IMR-90 (cell line): ENCODE results near the gene TMEM92. TPM values are rescaled to one million over a fixed set of nuclear protein-coding genes. Genes with fewer than 3 reads are reported as not detected.

Source experiments
- ATAC-seq: fragments of 200-7000 bp; cut with Tn5 transposase; 2 replicates; pipeline ENCODE4 v1.9.1; 2020; ENCODE audit warnings: low read depth, mild to moderate bottlenecking, moderate library complexity
- BruUV-seq: library from RNA; stranded (reverse); fragments of 400-500 nt; replicated peaks from 2 replicates; lab custom pipeline; 2021; lab: Mats Ljungman, UMichigan
- CTCF ChIA-PET: fragments of 300-600 bp; formaldehyde crosslinking; extraction: SDS; loops from one replicate; lab custom pipeline; 2021; ENCODE audit warnings: antibody characterized with exemption; lab: Yijun Ruan, JAX
- POLR2A ChIA-PET: fragments of 300-600 bp; sonication (Branson Sonifier 250); formaldehyde crosslinking; loops from one replicate; lab custom pipeline; 2022; ENCODE audit warnings: antibody characterized with exemption; ENCODE audit not compliant: unreplicated experiment; lab: Charles Lee
- DNase-seq: peaks from one replicate; pipeline ENCODE4 v3.0.0; 2013
- H2AFZ ChIP-seq: replicated peaks from 2 replicates; pipeline ENCODE3; 2013; ENCODE audit warnings: low read length, mild to moderate bottlenecking; ENCODE audit not compliant: poor library complexity
- H2AK5ac ChIP-seq: 2 replicates; pipeline ENCODE4 v1.6.1; 2013; ENCODE audit warnings: low read depth, low read length, inconsistent platforms
- H2AK9ac ChIP-seq: replicated peaks from 2 replicates; pipeline ENCODE3; 2013; ENCODE audit warnings: mild to moderate bottlenecking, low read depth, low read length, moderate library complexity; ENCODE audit not compliant: poor library complexity
- H2BK120ac ChIP-seq: 2 replicates; pipeline ENCODE4 v1.6.1; 2013; ENCODE audit warnings: low read depth, low read length, inconsistent platforms
- H2BK15ac ChIP-seq: 3 replicates; pipeline ENCODE4 v1.6.1; 2013; ENCODE audit warnings: low read depth, low read length, inconsistent platforms
- H2BK20ac ChIP-seq: 2 replicates; pipeline ENCODE4 v1.6.1; 2013; ENCODE audit warnings: low read depth, mild to moderate bottlenecking, inconsistent platforms, low read length, moderate library complexity
- H2BK5ac ChIP-seq: 2 replicates; pipeline ENCODE4 v1.6.1; 2013; ENCODE audit warnings: mild to moderate bottlenecking, low read depth, low read length, inconsistent platforms; ENCODE audit not compliant: poor library complexity, severe bottlenecking
- H3K14ac ChIP-seq: replicated peaks from 2 replicates; pipeline ENCODE4 v1.6.1; 2013; ENCODE audit warnings: low read depth, low read length, inconsistent platforms
- H3K18ac ChIP-seq: 2 replicates; pipeline ENCODE4 v1.6.1; 2013; ENCODE audit warnings: low read depth, low read length, control low read depth
- H3K23ac ChIP-seq: 2 replicates; pipeline ENCODE4 v1.6.1; 2013; ENCODE audit warnings: low read depth, low read length, inconsistent platforms
- H3K27ac ChIP-seq: 2 replicates; pipeline ENCODE4 v1.5.1; 2013; ENCODE audit warnings: mild to moderate bottlenecking, control low read depth, low read length; ENCODE audit not compliant: insufficient read depth
- H3K27me3 ChIP-seq: 2 replicates; pipeline ENCODE4 v1.6.1; 2013; ENCODE audit warnings: low read length; ENCODE audit not compliant: control insufficient read depth, insufficient read depth
- H3K36me3 ChIP-seq: 2 replicates; pipeline ENCODE4 v1.6.1; 2013; ENCODE audit warnings: low read length, mixed read lengths; ENCODE audit not compliant: control insufficient read depth, insufficient read depth
- H3K4ac ChIP-seq: 2 replicates; pipeline ENCODE4 v1.6.1; 2013; ENCODE audit warnings: low read depth, low read length, inconsistent platforms
- H3K4me1 ChIP-seq: 2 replicates; pipeline ENCODE4 v1.6.1; 2013; ENCODE audit warnings: low read length, mixed read lengths; ENCODE audit not compliant: control insufficient read depth, insufficient read depth
- H3K4me2 ChIP-seq: 2 replicates; pipeline ENCODE4 v1.6.1; 2013; ENCODE audit warnings: low read depth, mild to moderate bottlenecking, control low read depth, low read length, moderate library complexity
- H3K4me3 ChIP-seq: 2 replicates; pipeline ENCODE4 v1.5.1; 2013; ENCODE audit warnings: low read depth, mild to moderate bottlenecking, control low read depth, low read length, moderate library complexity; ENCODE audit not compliant: insufficient read depth
- H3K56ac ChIP-seq: 2 replicates; pipeline ENCODE4 v1.6.1; 2013; ENCODE audit warnings: low read length, inconsistent platforms; ENCODE audit not compliant: insufficient read depth; ENCODE audit errors: extremely low read depth
- H3K79me1 ChIP-seq, 2 experiments: 2 replicates each; pipeline ENCODE4 v1.6.1; 2013; ENCODE audit warnings: low read length in 2 of 2, inconsistent platforms in 1 of 2, low read depth in 1 of 2
- H3K9ac ChIP-seq: 2 replicates; pipeline ENCODE4 v1.6.1; 2013; ENCODE audit warnings: low read depth, low read length, control low read depth
- H3K9me1 ChIP-seq: 2 replicates; pipeline ENCODE4 v1.6.1; 2013; ENCODE audit warnings: low read length, inconsistent platforms; ENCODE audit not compliant: insufficient read depth
- H3K9me3 ChIP-seq: 2 replicates; pipeline ENCODE4 v1.6.1; 2013; ENCODE audit warnings: low read length; ENCODE audit not compliant: control insufficient read depth, insufficient read depth
- H4K20me1 ChIP-seq: 2 replicates; pipeline ENCODE4 v1.6.1; 2013; ENCODE audit warnings: low read length, inconsistent platforms; ENCODE audit not compliant: insufficient read depth
- H4K5ac ChIP-seq: 2 replicates; pipeline ENCODE4 v1.6.1; 2013; ENCODE audit warnings: mild to moderate bottlenecking, low read depth, low read length, control low read depth
- H4K8ac ChIP-seq, 2 experiments: 2 replicates each; pipeline ENCODE4 v1.6.1; 2013; ENCODE audit warnings: low read depth in 2 of 2, low read length in 2 of 2, control low read depth in 1 of 2, inconsistent platforms in 1 of 2
- H4K91ac ChIP-seq: 2 replicates; pipeline ENCODE4 v1.6.1; 2013; ENCODE audit warnings: low read depth, low read length, inconsistent platforms; ENCODE audit not compliant: insufficient read depth
- BHLHE40 ChIP-seq: fragments of 150-350 bp; IDR thresholded peaks from 2 replicates; pipeline ENCODE4 v1.6.1; 2016; ENCODE audit warnings: mild to moderate bottlenecking, low read depth, low read length
- FOS ChIP-seq: fragments of 150-350 bp; IDR thresholded peaks from 2 replicates; pipeline ENCODE4 v1.6.1; 2016; ENCODE audit warnings: low read depth, low read length
- MAFK ChIP-seq: IDR thresholded peaks from 2 replicates; pipeline ENCODE4 v1.6.1; 2012; ENCODE audit warnings: low read depth, low read length, improper control_type of control experiment
- RCOR1 ChIP-seq: IDR thresholded peaks from 2 replicates; pipeline ENCODE4 v1.6.1; 2012; ENCODE audit warnings: mild to moderate bottlenecking, low read length, improper control_type of control experiment; ENCODE audit not compliant: insufficient replicate concordance
- WGBS, 2 experiments: methylation state at CpG; one replicate each; pipeline versions ENCODE4 v1.1.5 to v1.1.7; 2013; ENCODE audit warnings: missing lambda C conversion rate in 2 of 2; ENCODE audit not compliant: insufficient read length in 1 of 2; ENCODE audit errors: extremely low coverage in 2 of 2; 5-methylcytosine and 5-hydroxymethylcytosine counted together
- dilution Hi-C: fragments of 300-500 bp; cut with HindIII; formaldehyde crosslinking; loops from one replicate; pipeline ENCODE4 v1.14.3; 2018; ENCODE audit warnings: low sequenced_read_pairs; ENCODE audit not compliant: unreplicated experiment
- in situ Hi-C: fragments of 300-500 bp; cut with MboI; formaldehyde crosslinking; loops from 3 replicates; pipeline ENCODE4 v1.14.3; 2019; ENCODE audit warnings: low sequenced_read_pairs, inconsistent platforms, mixed read lengths
- intact Hi-C: fragments of 100-400 bp; cut with micrococcal nuclease; formaldehyde crosslinking; loops from 2 replicates; pipeline ENCODE4 v1.10.0; 2022
- polyA plus RNA-seq, 3 experiments: library from polyadenylated mRNA; depleted of rRNA; stranded (reverse); fragments of >200 nt; gene quantifications; 2 replicates each; pipeline ENCODE4 v1.2.3, GENCODE V29; 2012; ENCODE audit warnings: low replicate concordance in 1 of 3
- total RNA-seq: library from RNA; depleted of rRNA; stranded (reverse); fragments of >200 nt; gene quantifications from 2 replicates; pipeline ENCODE4 v1.2.3, GENCODE V29; 2012

TMEM92 gene
- total and polyA plus RNA-seq, 2 of the 4 experiments (the other 2 are of a cell fraction) = 0.18 to 1.7 TPM

DNA sequence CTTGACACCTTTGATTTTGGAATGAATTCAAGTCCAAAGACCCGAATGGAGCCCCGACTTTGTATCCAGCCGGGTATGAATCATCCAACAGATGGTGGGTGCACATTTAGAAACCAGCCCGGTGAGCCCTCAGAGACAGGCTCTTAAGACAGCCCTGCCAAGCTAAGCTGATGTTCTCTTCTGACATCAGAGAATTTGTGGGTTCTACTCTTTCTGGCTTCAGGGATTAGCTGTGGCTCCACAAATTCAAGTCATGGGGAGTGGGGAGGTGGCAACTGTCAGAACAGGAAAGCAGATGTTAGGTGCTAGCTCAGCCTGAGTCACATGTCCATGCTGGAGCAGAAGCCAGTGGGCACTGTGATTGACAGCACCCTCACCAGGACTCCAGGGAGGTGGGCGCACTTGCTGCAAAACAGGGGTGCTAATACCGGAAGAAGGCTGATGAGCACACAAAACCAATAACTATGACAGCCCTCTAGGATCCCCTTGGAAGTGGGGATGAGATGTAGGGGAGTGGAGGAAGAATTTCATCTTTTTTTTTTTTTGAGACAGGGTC, 40.3 kb downstream of the TMEM92 start:
- no TSS peak for BruUV-seq
- POLR2A ChIA-PET = no interaction called here
- Histone ChIP-seq H4K91ac (no peak overlapping the region), H3K4me2 (no peak overlapping the region), H3K23ac (no peak overlapping the region), H3K79me1 (no peaks in the 10 kb centered on the region), H3K27me3 (peaks cover 32% of the 10 kb centered on the region), H4K5ac (no peak overlapping the region), H2AK5ac (no peak overlapping the region), H4K8ac (no peak overlapping the region), H2AK9ac (no peak overlapping the region), H3K27ac (no peak overlapping the region), H2AFZ (peak overlapping the region; percentile 37), H3K36me3 (no peaks in the 10 kb centered on the region), H3K4me1 (peaks cover 10% of the 10 kb centered on the region), H2BK120ac (no peak overlapping the region), H3K56ac (no peak overlapping the region), H3K9ac (no peak overlapping the region), H3K4ac (no peak overlapping the region), H3K18ac (no peak overlapping the region), H3K14ac (no peak overlapping the region), H2BK5ac (no peak overlapping the region), H3K9me3 (no peaks in the 10 kb centered on the region), H3K9me1 (0 out of 2 replicates have a peak, but pooled peaks cover 3% of the 10 kb centered on the region), H2BK15ac (no peak overlapping the region), H4K20me1 (no peaks in the 10 kb centered on the region), H3K4me3 (no peak overlapping the region), H2BK20ac (no peak overlapping the region)
- in situ Hi-C loops (loop anchor here (25.0 kb wide), 1 partner anchor 427 kb away; no protein-coding TSS in a partner anchor), dilution Hi-C loops (no loop called here), intact Hi-C loops (no loop called here)
- CTCF ChIA-PET = no interaction called here
- DNase-seq = no peak
- WGBS, 2 experiments = 74% methylated on average over 4 of the region's 6 CpGs; no CpG with 5 or more reads in 1 of the 2 experiments
- no peak for ATAC-seq
- TF ChIP-seq MAFK (no peak), FOS (no peak), RCOR1 (no peak), BHLHE40 (no peak)
